HG03469 (cell line): ENCODE measurements around the gene ZSWIM5.
"Not testable (repeated sequence)": the region's sequence is repeated elsewhere in the genome, so short reads cannot be mapped to it uniquely, and the experiment has no call there.

Experiments used
- ATAC-seq: cut with Tn5 transposase; IDR thresholded peaks from one replicate; pipeline ENCODE4 v1.9.1; 2021; ENCODE audit warnings: mild to moderate bottlenecking, moderate library complexity, moderate number of reproducible peaks; ENCODE audit not compliant: unreplicated experiment

Gene ZSWIM5

GRCh38 chr1:45008516-45008915 lies 197.9 kb downstream of the ZSWIM5 start:
- no peak for ATAC-seq

DNA sequence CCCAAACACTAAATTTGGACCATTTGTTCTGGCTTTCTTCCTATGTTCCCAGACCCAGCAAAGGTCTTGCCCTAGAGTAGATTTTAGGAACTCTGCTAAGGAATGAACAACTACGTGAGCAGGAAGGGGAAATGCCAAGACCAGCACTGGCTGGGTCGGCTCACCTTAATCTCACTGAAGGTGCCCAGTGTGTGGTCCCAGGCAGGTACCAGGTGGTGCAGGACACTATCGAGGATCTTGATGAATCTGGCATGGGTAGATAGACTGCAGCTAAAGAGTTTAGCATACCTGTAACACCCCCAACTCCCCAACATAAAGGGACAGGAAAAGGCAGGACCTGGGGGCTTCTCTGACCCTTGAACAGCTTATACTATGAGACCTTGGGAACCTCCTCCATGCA lies 198.3 kb downstream of the ZSWIM5 start:
- no peak for ATAC-seq

GRCh38 chr1:45007311-45007710 lies 199.1 kb downstream of the ZSWIM5 start:
- ATAC-seq = no peak

DNA sequence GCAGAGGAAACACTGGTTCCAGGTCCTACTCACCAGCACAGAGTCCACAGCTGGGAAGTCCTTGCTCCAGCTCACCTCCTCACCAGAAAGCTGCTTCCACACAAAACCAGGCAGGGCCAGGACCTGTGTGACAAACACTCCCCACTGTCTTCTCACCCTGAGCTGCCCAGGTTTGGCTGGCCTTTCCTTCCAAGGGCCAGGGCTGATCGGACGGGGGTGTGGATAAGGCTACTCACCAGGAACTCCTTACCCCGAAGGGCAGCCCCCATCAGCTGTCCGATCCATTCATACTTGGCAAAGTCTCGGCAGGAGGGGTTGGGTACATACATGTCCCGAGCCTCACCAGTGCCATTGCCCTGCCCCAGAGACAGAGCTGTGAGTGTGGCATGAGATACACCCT lies 200.6 kb downstream of the ZSWIM5 start:
- no peak for ATAC-seq

DNA sequence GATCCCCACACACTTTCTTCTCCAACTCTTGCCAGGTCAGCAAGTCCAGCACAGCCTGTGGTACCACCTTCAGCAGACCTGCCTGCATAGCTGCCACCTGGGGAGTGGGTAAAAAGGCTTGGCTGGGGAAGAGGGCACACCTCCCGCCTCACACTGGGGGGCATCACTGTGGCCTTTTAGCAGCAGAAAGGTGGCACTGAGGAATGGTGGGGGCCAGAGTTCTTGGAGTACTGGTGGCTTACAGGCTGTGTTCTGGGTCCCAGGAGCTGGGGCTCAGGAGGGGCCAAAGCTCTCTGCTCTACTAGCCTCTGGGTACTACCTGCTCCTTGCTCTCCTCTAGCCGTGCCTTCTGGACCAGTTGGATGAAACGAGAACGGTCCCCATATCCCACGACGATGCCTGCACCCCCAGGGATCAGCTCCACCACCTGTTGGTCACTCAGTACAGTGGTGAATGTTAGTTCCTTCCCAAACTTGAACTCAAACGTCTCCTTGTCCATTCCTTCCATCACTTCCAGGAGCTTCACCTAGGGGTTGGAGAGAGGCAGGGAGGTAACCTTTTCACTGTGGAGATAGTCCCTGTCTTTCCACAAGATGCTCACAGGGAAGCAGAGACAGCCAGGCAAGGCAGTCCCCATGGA lies 202.0 kb downstream of the ZSWIM5 start:
- ATAC-seq = no peak

GRCh38 chr1:45003741-45004140 lies 202.7 kb downstream of the ZSWIM5 start:
- ATAC-seq = no peak

DNA sequence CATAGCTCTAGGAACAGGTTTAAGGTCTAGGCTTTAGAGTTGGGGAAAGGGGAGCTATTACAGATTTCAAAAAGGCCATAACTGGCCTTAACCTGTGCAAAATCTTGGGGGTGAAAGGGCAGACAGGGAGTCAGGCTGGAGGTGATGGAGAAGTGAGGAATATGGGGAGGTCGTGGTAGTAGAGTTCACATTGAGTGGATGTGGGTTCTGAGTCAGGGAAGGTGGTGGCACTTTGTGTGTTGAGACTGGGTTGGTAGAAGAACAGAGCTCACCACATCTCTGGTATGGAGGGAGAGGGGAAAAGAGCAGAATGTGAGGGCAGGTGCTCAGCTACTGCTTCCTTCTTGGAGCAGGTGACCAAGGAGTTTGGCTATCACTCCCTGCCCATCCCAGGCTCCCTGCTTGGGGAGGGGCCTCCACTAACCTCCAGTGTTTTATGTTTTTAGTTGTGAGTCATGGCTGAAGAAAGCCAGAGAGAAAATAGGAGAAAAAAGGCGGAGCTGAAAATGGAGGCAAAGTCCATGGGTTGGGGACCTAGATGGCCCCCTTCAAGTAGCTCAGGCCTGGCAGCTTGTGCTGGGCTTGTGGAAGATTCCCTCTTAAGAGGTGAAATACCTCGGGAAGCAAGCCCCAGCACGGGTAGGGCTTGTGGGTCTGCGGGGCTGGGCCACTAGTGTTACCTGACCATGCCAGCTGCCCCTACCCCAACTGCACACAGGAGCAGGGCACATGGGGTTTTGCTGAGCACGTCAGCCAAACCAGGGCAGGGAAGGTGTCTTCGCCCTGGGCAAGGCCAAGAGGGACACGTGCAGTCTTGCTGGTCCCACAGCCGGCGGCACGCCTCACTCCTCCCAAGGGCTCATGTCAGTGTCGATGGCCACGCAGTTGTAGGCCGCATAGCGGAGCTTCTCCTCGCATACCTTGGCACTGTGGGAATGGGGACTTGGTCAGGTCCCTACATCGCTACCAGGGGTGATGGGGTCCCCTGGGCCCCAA lies 203.5 kb downstream of the ZSWIM5 start:
- ATAC-seq = no peak

GRCh38 chr1:45001576-45001975 lies 204.8 kb downstream of the ZSWIM5 start:
- ATAC-seq = not testable (repeated sequence)

- ATAC-seq = no peak
These were observed 205.4 kb downstream of the ZSWIM5 start for GRCh38 chr1:45001011-45001481.

DNA sequence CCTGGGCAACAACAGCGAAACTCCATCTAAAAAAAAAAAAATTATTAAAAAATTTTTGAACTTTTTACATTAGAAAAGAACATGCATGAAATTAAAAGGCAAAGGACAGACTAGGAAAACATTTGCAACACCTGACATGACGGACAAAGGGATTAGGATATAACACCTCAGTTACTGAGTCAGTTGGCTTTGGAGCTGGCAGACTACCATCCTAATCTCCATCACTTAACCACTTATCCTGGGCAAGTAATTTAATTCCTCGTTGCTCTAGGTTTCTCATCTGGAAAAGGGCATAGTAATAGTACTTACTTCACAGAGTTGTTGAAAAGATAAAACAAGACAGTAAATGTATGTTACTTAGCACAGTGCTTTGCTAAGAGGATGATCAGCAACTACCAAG lies 207.2 kb downstream of the ZSWIM5 start:
- no peak for ATAC-seq

- ATAC-seq = no peak
These were observed 210.8 kb downstream of the ZSWIM5 start for GRCh38 chr1:44995467-44996238.

DNA sequence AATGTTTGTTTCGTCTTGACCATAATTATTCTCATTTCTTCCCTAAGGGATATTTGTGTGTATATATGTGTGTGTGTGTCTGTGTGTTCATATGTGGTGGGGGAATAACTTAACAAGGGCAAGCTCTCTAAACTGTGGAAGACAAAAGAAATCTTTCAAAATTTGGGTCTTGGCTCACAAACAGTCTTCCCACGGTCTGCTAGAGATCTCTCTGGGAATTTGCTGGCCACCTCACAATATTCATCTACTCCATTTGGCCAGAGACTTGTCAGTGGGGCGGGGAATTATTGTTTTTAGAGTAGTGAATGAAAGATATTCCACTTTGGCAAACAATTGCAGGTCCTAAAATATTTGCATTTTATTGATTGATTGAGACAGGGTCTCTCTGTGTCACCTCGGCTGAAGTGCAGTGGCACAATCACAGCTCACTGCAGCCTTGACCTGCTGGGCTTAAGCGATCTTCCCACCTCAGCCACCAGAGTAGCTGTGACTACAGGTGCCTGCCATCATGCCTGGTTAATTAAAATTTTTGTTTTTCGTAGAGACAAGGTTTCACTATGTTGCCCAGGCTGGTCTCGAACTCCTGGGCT lies 212.0 kb downstream of the ZSWIM5 start:
- no peak for ATAC-seq

DNA sequence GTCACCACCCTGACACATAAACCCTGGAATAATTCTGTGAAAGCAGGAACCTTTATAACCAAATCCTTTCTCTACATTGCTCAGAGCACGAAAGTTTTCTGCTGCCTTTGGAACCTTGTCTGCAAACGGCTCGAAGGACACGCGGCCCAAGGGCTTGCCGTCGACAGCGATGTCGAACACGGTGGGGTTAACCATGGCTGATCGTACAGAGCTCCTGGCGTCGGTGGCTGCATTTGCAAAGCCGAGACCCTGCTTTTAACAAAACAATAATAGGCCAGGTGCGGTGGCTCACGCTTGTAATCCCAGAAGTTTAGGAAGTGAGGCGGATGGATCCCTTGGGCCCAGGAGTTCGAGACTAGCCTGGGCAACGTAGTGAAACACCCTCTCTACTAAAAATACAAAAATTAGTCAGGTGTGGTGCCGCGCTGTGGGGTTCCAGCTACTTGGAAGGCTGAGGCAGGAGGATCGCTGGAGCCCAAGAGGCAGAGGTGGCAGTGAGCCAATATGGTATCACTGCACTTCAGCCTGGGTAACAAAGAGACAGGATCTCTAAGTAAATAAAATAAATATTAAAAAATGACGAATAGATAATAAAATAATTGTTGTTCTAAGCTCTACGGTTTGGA lies 217.8 kb downstream of the ZSWIM5 start:
- no peak for ATAC-seq

GRCh38 chr1:44985747-44986359 lies 220.6 kb downstream of the ZSWIM5 start:
- no peak for ATAC-seq

- ATAC-seq = not testable (repeated sequence)
These were observed 229.0 kb downstream of the ZSWIM5 start for GRCh38 chr1:44977372-44977771.

GRCh38 chr1:44976252-44976651 lies 230.2 kb downstream of the ZSWIM5 start:
- no peak for ATAC-seq

- no peak for ATAC-seq
These were observed 232.8 kb downstream of the ZSWIM5 start for GRCh38 chr1:44973645-44974044.

DNA sequence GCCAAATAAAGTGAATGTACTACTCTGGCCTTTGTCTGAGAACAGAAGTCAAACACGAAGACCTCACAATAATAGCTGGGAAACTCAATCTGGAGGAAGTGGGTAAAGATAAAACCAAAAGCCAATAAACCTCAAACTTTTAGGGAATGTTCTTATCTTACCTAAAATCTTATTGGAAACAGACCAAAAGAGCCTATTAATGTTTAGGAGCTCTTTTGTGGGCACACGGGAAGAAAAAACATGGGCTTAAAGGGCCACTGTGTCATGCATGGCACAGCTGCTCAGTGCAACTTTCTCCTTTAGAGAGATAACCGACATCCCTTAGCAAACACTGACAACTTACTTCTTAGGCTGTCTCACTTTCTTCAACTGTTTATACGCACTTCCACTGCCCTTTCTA lies 236.1 kb downstream of the ZSWIM5 start:
- ATAC-seq = no peak
